ENCODE data around the gene NAA15. TPM values are rescaled to one million over a fixed set of nuclear protein-coding genes. Genes with fewer than 3 reads are reported as not detected.

The NAA15 gene
- total RNA-seq, 1 experiment from 2014 or later, result 55.0 TPM

DNA sequence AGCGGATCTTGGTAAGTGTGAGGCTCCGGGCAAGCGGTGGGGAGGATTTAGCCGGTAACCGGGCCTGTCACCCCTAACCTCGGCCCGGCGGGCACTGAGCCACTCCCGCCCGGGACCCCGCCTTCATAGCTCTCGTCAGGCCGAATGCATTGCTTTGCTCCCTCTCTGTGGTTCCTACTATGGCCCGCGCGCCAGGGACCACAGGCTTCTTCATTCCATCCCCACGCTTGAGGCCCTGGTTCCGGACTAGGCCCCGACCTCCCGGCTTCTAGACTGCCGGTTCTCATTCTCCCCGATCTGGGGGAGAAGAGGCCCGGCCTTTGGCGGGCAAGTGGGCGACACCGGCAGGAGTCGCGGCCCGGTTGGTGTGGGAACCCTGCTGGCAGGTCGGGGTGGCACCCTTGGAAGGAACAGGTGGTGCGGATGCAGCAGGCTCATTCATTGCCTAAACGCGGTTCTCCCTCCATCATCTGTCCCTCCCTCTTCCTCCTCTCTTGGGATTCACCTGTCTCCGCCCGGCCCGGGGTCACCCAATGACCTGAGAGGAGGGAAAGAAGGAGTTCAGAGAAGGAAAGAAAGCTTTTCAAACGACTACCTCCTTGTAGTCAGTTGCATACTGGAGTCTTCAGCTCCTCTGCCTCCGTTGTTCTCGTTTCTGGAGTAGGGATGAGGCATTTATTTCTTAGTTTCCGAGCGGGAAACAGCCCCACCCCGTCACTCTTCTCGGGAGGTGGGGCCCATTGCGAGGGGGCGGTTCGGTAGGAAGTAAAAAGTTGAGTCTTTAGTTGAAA is 711 bp downstream of the NAA15 start, which contains the start of gene NDUFC1:
TSS of gene NDUFC1 (minus strand) at position 657 of the 791 bp plus-strand sequence. CDS start 6,679 bp downstream, outside the sequence.
- intact Hi-C loops (cut with micrococcal nuclease; ENCODE audit: unreplicated experiment), result no loop called here
- POLR2A ChIA-PET, result interaction anchor here (0.7 kb wide), 1 partner anchor 54 kb away, joined by 3 read pairs; no protein-coding TSS in a partner anchor
- no TSS peak for BruUV-seq (replicated peaks)

DNA sequence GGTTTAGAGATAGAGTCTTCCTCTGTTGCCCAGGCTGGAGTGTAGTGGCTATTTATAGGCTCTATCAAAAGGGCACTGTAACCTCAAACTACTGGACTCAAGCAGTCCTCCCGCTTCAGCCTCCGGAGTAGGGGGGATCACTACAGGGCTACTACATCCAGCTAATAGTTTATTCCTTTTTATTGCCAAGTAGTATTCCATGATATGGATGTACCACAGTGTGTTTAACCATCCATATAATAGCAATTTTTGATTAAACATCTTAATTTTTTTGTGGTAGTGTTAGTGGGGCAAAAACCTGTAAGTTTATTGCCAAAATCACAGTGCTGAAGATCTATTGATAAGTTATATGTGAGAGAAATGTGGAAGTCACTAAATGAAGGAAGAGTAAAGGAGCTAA is 3.6 kb downstream of the NAA15 start:
- in situ Hi-C loops (cut with HindIII; ENCODE audit: low pct_unique_long_range_greater_than_20kb, low sequenced_read_pairs) (no loop called here), intact Hi-C loops (cut with micrococcal nuclease; ENCODE audit: unreplicated experiment) (no loop called here)
- DNase-seq (ENCODE audit: low read depth, low spot score), result no peak
- peaks cover 3% of the 10 kb centered on the region; the same call in 1 of the 2 replicates for H3K4me1 ChIP-seq (ENCODE audit: control insufficient read depth, insufficient read depth, low read length)
- H3K27me3 ChIP-seq (ENCODE audit: control insufficient read depth, insufficient read depth, low read length), result no peaks in the 10 kb centered on the region
- ChIA-PET CTCF (no interaction called here), POLR2A (interaction anchor here (0.7 kb wide), 1 partner anchor 25 kb away, joined by 3 read pairs; the partner anchor contains the start of gene MGARP)
- no peak overlapping the region for H3K4me3 ChIP-seq (ENCODE audit: low read depth in 2 of 2, low read length in 2 of 2)
- no peaks in the 10 kb centered on the region for H3K9me3 ChIP-seq (ENCODE audit: control insufficient read depth, insufficient read depth, low read depth, low read length)
- no TSS peak for BruUV-seq (replicated peaks)
- H3K36me3 ChIP-seq (ENCODE audit: control insufficient read depth, insufficient read depth, low read length), result peaks cover 9% of the 10 kb centered on the region
- no peak overlapping the region for H3K27ac ChIP-seq (ENCODE audit: low read length)
- TF ChIP-seq TCF7L2 (IDR thresholded peaks at IDR 0.05; ENCODE audit: low read depth, low read length) (no peak), POLR2AphosphoS5 (IDR thresholded peaks at IDR 0.05; ENCODE audit: low read depth, low read length) (no peak), SIN3A (IDR thresholded peaks at IDR 0.05; ENCODE audit: borderline replicate concordance, insufficient read depth, low read depth, low read length) (no peak), REST (IDR thresholded peaks at IDR 0.05; ENCODE audit: insufficient read depth in 1 of 2, low read depth in 2 of 2, low read length in 1 of 2) (no peak), CTCF (IDR thresholded peaks at IDR 0.05) (no peak)
- ATAC-seq, result no peak

More for the DNA sequence above, 711 bp downstream of the NAA15 start, which contains the start of gene NDUFC1:
- CTCF ChIA-PET, result no interaction called here
- H3K27ac ChIP-seq (ENCODE audit: low read length), result peak within 1 kb of the TSS; percentile 91
- in situ Hi-C loops (cut with HindIII; ENCODE audit: low pct_unique_long_range_greater_than_20kb, low sequenced_read_pairs), result no loop called here
- ATAC-seq, result peak; percentile 62
- no peaks in the 10 kb centered on the region for H3K9me3 ChIP-seq (ENCODE audit: control insufficient read depth, insufficient read depth, low read depth, low read length)
- peaks cover 9% of the 10 kb centered on the region for H3K36me3 ChIP-seq (ENCODE audit: control insufficient read depth, insufficient read depth, low read length)
- peak within 1 kb of the TSS; percentile 91 to 95 for H3K4me3 ChIP-seq (ENCODE audit: low read depth in 2 of 2, low read length in 2 of 2)
- no peaks in the 10 kb centered on the region for H3K27me3 ChIP-seq (ENCODE audit: control insufficient read depth, insufficient read depth, low read length)
- H3K4me1 ChIP-seq (ENCODE audit: control insufficient read depth, insufficient read depth, low read length), result peaks cover 3% of the 10 kb centered on the region; the same call in 1 of the 2 replicates
- TF ChIP-seq TCF7L2 (IDR thresholded peaks at IDR 0.05; ENCODE audit: low read depth, low read length) (no peak), CTCF (IDR thresholded peaks at IDR 0.05) (no peak), SIN3A (IDR thresholded peaks at IDR 0.05; ENCODE audit: borderline replicate concordance, insufficient read depth, low read depth, low read length) (no peak; the same call in 1 of the 2 replicates), POLR2AphosphoS5 (IDR thresholded peaks at IDR 0.05; ENCODE audit: low read depth, low read length) (no peak)
- no peak for DNase-seq (ENCODE audit: low read depth, low spot score)

Measured in Panc1 (cell line).